ENCODE results near the gene EIPR1.
"Not testable (repeated sequence)": the region's sequence is repeated elsewhere in the genome, so short reads cannot be mapped to it uniquely, and the experiment has no call there.

Gene EIPR1

DNA sequence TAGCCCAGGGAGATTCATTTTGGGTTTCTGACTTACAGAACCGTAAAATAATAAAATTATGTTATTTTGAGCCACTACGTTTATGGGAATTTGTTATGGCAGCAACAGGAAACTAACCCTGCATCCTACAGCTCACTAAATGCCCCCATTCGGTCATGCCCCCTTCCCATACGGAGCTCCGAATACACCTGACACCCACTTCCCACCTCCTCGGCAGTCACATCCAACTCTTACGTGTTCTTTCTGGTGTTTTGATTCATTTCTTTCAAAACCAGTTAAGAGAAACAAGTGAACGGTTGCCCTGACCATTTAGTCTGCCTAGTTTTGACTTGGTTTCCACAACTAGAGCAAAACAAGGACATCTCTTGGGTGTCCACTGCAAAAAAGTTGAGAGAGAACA lies 19.7 kb downstream of the EIPR1 start:
- DNase-seq (ENCODE audit: low read depth) = no peak
- TF ChIP-seq, protein P1, sequence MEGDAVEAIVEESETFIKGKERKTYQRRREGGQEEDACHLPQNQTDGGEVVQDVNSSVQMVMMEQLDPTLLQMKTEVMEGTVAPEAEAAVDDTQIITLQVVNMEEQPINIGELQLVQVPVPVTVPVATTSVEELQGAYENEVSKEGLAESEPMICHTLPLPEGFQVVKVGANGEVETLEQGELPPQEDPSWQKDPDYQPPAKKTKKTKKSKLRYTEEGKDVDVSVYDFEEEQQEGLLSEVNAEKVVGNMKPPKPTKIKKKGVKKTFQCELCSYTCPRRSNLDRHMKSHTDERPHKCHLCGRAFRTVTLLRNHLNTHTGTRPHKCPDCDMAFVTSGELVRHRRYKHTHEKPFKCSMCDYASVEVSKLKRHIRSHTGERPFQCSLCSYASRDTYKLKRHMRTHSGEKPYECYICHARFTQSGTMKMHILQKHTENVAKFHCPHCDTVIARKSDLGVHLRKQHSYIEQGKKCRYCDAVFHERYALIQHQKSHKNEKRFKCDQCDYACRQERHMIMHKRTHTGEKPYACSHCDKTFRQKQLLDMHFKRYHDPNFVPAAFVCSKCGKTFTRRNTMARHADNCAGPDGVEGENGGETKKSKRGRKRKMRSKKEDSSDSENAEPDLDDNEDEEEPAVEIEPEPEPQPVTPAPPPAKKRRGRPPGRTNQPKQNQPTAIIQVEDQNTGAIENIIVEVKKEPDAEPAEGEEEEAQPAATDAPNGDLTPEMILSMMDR (conservative IDR thresholded peaks at IDR 0.05; ENCODE audit: low read length) = no peak
- H3K4me3 ChIP-seq (ENCODE audit: low read length) = no peak overlapping the region

DNA sequence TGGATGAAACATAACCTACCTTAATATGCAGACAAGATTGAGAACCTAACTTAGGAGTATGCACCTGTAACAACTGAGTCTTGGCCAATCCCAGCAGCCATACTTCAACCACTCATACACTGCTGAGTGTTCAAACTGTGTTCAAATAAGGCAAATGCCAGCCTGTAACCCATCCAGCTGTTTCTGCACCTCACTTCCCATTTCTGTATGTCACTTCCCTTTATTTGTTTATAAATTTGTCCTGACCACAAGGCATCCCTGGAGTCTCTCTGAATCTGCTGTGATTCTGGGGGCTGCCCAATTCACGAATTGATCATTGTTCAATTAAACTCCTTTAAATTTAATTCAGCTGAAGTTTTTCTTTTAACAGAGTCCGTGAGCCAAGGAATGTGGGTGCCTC lies 20.2 kb downstream of the EIPR1 start:
- not testable (repeated sequence) for H3K4me3 ChIP-seq (ENCODE audit: low read length); DNase-seq (ENCODE audit: low read depth)

DNA sequence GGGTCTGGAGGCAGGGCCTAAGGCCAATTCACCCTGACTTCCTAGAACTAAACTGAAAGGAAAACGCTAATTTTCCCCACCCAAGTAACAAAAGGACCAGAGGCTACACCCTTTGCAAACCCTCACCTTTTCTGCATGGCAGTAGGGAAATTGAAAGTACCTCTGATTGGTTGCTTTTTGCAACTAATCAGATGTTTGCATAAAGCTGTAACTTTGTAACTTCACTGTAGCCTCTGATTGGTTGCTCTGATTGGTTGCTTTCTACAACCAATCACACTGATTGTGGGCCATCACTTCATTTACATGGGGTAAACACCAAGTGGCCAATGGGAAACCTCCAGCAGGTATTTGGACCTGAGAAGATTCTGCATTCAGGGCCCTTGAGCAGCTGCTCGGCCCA lies 20.8 kb downstream of the EIPR1 start:
- TF ChIP-seq, protein P1 (conservative IDR thresholded peaks at IDR 0.05; ENCODE audit: low read length) = no peak
- H3K4me3 ChIP-seq (ENCODE audit: low read length) = no peak overlapping the region
- no peak for DNase-seq (ENCODE audit: low read depth)

DNA sequence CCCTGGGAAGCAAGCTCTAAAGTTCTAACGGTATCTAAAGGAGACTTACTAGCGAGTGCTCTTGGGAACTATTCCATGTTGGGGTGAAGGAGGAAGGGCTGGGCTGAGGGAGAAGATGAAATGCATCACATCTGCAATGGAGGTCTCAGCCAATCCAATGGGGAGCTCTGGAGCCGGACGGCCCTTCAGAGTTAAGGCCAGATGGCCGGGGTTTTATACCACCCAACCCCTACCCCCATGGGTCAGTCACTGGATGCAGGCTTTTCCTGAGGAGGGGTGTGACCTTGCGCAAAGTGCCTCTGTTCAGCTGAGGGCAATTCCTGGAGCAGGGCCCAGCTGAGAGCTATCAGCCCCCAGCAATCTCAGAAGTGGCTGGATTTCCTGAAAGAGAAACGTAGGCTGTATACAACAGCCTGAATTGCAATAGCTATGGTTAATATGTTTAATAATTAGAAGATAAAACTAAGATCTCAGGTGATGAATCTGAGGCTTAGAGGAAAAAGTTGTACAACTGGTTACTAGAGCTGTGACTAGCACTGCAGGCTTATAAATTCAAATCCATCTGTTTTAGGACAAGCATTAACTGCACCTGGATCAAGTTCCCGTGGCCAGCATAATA lies 21.6 kb downstream of the EIPR1 start:
- no peak overlapping the region for H3K4me3 ChIP-seq (ENCODE audit: low read length)
- TF ChIP-seq, protein P1 (conservative IDR thresholded peaks at IDR 0.05; ENCODE audit: low read length) = no peak
- no peak for DNase-seq (ENCODE audit: low read depth)

DNA sequence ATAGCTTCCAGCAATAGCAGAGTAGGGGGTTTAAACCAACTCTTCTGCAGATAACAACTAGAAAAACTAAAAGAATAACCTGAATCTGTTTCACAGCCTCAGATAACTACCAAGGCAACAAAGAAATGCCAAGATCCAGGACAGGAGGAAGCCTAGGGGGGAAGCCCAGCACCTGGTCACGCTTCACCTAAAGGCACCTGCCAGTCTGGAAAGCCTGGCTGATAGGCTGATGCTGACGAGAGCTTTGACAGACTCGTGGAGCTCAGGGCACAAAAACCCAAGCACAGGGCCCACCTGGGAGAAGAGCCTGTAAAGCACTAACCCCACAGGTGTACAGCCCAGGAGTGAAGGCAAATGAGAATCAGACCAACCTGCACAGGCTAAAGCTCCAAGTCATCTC lies 22.6 kb downstream of the EIPR1 start:
- no peak for DNase-seq (ENCODE audit: low read depth)
- no peak overlapping the region for H3K4me3 ChIP-seq (ENCODE audit: low read length)
- TF ChIP-seq, protein P1 (conservative IDR thresholded peaks at IDR 0.05; ENCODE audit: low read length) = no peak

DNA sequence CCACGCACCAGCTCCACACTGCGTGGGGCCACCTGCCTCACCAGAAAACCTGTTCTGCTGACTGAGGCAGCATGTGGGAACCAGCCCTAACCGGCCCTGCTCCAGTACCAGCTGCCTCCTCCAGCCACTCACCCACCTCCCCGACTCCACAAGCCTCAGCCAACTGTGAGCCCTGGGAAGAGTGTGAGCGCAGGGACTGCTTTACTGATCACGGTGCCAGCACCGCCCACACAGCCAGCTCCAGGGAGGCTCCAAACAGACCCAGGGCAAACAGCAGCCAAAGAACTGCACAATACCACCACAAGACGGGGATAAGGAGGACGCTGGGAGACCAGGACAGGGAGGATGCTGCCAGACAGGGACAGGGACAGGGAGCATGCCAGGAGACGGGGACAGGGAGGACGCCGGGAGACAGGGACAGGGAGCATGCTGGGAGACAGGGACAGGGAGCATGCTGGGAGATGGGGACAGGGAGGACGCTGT lies 28.4 kb downstream of the EIPR1 start:
- TF ChIP-seq, protein P1 (conservative IDR thresholded peaks at IDR 0.05; ENCODE audit: low read length) = no peak
- no peak overlapping the region for H3K4me3 ChIP-seq (ENCODE audit: low read length)
- DNase-seq (ENCODE audit: low read depth) = peak; percentile 9

DNA sequence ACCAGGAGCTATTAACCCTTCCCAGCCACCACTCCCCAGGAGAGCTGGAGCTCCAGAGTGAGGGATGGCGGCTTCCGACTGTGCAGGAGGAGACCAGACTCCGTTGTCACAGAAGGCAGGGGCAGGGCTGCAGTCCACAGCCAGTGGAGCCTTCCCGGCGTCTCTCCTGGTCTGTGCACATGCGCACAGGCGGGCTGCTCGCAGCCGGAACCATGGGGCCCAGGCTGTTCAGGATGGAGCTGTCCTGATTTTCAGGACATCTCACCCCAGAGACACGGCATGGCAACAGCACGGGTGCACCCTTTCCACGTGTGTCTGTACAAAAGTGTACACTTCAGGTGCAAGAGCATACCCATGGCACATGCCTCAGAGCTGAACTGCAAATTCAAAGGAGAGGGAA lies 28.9 kb downstream of the EIPR1 start:
- TF ChIP-seq, protein P1 (conservative IDR thresholded peaks at IDR 0.05; ENCODE audit: low read length) = no peak
- no peak for DNase-seq (ENCODE audit: low read depth)
- no peak overlapping the region for H3K4me3 ChIP-seq (ENCODE audit: low read length)
